Measurements from ENCODE around the gene GRAMD2A.

GRAMD2A gene

DNA sequence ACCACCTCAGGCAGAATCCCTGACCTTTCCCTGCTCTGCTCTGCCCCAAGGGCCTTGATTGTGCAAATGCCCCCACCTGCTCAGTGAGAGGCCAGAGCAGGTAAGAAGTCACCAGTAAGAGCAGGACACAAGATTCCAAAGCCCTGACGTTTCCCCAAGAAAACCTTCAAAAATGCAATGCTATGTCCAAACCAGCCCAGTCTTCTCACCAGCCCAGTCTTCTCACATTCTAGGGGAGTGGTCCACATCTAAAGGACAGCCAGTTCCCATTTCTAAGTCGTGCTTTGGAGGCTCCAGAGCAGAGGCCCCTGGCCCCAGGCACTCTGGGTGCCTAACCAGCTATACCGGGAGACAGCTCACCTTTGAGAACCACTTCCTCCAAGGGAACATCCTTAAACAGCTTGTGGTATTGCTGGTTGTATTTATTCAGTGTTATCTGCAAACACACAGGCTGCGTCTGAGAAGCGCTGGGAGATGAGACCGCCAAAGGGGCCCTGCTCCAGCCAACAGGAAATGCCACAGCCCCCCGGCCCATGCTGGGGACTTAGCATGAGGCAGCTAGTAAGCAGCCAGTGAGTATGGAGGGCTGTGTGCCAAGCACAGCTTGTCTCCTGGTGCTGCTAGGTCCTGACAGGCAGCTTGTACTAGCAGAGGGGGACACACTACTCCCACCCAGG, 29.3 kb downstream of the GRAMD2A start:
- DNase-seq (ENCODE audit: low read depth): peak; percentile 38

DNA sequence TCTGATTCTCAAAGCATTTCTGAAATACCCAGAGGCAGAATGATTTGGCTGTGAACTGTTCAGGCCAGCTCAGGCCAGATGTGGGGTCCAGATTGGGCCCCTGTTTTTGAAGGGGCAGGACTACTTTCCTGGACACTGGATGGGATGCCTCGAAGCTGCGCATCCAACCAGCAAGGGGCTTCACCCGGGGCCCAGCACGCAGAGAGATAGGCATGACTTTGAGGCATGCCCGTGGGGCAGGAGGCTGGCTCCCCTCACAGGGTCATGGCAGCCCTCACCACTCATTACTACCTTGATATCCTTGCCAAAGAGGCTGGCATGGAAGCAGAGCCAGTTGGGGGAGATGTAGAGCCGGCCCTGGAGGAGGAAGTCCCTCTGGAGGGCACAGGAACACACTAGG, 30.1 kb downstream of the GRAMD2A start:
- no peak for DNase-seq (ENCODE audit: low read depth)

DNA sequence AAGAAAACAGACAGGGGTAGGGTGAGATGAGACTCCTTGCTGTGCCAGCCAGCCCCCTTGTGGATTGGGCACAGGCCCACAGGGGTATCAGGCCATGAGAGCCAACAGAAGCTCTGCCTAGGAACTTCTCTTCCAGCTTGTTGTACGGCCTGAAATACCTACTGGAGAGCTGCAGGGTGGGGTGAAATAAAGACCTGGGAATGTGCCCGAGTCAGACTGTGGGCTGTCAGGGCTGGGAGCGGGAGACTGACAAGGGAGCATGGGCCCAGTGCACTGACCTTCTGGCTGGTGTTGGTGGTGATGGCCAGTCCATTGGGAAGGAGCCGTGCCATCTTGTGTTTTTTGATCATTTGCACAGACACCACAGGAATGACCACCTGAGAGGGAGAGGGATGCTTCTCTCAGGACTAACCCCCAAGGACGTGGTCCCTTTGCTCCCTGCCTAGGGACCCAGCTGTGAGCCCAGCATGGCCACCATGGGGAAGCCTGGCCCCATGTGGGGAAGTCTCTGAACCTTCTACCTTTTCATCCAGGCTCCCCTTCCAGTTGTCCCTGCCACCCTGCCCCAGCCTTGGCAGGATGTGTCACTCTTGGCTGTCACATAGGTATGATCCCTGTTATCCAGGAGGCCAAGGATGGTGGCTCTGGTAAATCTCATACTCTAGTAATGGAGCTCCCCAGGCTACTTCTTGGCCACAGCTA, 30.7 kb downstream of the GRAMD2A start:
- no peak for DNase-seq (ENCODE audit: low read depth)

DNA sequence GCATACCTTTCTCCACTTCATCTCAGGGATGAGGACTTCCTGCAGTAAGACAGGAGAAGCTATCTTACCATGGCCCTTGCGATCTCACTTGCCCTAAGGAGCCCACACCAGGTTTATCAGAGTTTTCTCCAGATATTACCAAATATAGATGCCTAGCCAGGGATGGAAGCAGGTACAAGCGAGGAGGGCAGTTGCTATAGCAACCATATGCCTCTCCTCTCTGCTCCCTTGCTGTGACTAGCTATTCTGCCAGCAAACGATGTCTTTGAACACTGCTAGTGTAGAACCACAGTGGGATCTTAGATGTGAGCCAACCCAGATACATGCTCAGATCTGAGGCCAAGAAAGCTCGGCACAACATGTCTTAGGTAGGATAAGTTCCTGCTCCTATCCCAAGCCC, 33.9 kb downstream of the GRAMD2A start:
- no peak for DNase-seq (ENCODE audit: low read depth)

DNA sequence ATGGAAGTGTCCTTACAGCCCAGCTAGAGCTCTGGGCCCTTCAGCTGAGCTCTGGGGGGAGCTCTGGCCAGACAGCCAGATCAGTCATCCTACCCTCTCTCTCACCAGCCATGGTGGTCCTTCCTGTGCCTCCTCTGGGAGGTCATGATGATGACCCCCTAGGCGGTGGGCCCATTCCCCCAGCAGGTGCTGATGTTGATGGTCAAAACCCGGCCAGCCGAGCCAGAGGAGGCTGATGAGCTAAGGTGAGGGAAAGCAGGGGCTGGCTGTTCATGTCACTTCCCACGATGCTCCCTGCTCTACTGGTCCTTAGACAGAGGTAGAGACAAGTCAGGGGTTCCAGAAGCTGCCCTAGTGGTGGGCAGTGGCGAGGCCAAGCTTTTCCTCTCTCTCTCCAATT, 35.0 kb downstream of the GRAMD2A start:
- no peak for DNase-seq (ENCODE audit: low read depth)

DNA sequence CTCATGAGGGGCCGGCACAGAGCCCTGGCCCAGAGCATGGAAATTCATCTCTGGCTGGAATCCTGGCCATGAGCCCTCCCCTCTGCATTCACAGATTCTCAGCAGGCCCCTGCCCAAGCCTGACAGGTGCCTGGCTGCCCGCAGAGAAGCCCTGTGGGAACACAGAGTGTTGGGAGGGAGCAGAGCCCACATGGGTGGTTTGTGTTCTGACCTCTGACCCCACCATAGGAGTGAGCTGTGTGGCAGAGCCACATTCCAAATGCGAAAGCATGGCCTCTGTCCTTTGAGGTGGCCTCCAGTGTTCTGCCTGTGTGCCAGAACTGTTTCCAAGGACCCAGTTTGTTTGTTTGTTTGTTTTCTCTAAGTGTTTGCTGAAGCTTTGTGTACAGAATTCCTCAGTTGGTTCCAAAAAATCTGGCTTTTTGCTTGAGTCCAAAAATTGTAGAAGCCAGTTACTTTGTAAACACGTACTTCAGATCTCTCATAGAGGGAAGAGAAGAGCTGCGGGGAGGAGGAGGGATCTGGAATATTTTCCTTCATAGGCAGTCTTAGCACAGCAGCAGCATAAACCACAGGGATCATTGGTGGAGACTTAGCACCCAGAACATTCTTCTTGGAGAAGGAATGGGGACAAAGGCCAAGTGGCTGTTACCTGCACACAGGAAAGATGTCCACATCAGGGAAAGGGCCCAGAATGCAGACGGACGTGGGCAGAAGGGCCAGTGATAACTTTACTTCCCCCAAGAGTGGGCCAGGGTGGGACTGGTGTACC, 36.0 kb downstream of the GRAMD2A start:
- no peak for DNase-seq (ENCODE audit: low read depth)

DNA sequence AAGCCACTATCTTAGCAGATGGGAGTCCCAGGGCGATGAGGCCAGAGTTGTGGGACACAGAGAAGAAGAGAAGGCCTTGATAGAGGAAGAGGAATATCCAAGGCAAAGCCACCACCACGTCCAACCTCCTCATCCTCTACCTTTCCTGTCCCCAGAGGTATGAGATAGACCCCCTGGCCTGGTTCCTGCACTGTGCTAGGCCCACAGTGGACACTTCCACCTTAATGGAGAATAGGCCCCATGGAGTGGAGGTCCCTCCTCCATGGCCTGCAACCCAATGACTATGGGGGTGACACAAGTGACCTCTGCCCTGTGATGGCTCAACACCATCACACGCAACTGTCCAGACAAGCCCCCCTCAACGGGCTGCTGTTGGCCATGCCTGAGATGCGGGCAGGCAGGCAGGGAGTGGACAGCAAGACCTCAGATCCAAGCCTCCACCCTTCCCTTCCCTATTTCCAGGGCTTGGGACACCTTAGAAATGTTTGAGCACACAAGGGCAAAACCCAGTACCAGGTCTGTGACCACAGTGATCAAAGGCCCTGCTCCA, 36.8 kb downstream of the GRAMD2A start:
- no peak for DNase-seq (ENCODE audit: low read depth)

DNA sequence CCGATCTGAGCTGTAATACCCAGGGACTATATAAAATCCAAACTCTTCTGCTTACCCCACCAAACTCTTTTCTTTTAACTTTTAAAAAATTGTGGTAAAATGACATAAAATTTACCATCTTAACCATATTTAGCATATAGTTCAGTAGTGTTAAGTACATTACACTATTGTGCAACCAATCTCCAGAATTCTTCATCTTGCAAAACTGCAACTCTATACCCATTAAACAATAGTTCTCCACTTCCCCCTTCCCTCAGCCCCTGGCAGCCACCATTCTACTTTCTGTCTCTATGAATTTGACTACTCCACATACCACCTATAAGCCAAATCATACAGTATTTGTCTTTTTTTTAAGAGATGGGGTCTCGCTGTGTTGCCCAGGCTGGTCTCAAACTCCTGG, 40.7 kb downstream of the GRAMD2A start:
- no peak for DNase-seq (ENCODE audit: low read depth)

DNA sequence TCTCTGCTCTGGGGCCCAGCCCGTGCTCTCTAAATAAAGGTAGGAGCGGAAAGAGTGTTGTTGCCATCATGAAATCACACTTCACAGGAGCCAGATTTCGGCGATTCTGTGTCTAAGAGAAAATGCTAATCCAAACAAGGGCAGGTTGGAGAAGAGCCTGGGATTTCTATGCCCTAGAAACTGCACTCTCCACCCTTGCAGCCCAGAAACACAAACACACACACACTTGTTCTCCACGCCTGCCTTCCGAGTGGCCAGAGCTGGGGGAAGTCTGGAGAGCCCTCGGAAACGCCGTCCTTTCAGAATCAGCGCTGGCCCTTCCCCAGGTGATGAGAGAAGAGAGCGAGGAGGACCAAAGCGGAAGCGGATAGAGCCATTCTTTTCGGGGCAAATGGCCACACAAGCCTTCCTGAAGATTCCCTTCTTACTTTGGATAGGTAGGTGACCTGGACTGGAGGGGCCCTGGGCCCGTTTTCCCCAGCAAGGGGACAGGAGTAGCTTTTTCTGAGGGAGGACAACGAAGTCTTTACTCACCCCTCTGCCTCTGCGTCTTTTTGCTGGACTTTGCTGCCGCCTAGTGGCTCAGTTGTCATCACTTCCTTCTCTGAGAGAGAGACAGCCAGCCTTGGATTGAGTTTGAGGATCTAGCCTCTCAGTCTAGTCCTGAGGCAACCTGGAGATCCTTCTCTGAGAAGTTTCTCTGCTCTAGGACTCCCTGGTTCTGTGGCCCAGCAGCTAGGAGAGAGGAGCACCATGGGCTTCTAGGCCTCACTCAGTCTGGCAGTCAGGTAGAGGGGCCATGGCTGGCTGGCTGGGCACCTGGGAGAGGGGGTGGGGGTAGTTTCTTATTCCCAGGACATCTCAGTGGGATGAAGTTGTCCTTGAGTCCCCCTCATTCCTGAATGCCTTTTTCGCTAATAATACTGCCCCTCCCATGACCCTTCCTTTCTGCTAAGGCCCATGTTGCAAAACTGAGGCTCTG, 41.7 kb downstream of the GRAMD2A start:
- peak; percentile 65 for DNase-seq (ENCODE audit: low read depth)

DNA sequence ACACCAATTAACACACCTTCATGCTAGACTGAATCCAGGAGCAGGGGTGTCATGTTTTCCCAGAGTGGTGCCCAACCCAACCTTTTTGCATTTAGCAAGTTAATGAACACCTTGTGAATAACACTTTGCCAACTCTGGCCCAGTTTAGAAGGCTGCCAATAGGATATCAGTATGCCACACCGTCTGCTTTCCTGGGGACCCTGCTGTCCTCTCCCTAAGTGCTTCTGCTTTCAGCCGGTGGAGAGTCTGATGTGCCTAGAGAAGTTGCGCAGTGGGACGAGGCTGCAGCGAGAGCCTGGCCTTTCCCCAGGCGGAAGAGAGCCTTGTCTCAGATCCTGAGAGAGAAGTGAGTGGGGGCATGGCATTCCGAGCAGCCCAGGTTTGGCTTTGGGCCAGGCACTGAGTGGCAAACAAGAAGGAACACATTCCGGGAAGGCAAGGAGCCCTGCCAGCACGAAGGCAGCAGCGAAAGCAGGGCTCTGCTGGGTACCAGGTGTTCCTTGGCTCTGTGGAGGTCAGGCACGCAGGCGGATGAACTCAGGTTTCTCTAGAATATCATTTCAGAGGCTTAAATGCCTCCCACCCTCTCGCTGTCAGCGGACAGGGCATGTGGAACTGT, 42.5 kb downstream of the GRAMD2A start:
- DNase-seq (ENCODE audit: low read depth): peak; percentile 26

DNA sequence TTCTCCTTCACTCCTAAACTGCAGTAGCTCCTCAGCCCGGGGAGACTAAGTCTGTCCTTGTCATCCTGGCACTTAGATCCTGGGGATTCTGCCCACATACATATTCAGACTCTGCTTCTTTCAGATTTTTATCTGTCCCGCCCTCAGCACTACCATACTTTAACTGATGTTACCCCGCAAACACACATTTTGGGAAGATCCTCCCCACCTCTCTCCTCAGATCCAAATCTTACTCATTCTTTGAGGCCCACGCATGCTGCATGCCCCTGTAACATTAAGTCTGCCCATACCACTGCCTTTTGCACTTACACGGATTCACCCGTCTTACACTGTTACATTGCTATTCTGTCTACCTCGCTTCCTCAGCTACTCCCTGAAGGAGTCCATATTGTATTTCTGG, 43.3 kb downstream of the GRAMD2A start:
- DNase-seq (ENCODE audit: low read depth): no peak

DNA sequence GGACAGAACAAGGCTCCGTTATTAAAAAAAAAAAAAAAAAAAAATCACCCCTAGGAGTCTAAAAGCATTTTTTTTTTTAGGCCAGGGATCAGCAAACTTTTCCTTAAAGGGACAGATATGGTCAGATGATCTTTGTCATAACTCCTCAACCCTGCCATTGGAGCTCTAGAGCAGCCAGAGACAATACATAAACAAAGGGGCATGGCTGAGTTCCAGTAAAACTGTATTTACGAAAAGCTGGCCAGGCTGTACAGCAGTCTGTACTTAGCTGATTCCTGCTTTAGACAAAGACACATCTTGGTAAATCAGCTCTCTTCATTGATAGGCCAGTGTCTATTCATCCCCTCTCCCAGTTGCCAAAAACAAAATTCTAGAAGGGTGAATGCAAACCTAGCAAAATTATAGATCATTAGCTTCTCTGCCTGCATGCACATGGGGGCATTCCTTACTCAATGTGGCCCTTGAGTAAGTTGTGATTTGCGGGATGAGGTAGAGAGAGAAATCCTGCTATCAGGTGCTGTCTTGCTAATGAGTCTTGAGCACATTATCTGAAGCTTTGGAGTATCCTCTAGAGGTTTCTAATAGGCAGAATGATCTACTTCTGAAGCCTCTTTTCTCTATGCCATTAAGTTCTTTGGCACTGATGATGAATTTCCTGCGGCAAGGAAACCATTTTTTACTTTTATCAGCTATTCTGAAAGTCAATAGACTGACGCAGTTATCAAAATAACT, 44.2 kb downstream of the GRAMD2A start:
- no peak for DNase-seq (ENCODE audit: low read depth)

DNA sequence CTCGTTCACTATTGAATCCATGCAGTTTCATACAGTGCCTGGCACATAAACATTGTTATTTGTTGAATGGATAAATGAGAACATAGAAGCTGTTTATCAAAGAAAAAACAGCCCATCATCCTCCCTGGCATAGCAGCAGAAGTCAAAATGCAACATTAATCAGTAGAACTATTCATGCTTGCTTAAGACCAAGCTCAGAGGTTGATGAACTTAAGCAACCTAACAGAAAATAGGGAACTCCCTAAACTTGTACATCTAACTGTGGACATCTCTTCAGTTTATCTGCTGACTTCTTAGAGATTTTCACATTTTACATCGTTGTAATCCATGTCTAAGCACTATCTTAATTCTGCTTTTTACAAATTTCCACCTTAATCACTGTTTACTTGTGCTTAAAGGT, 50.2 kb downstream of the GRAMD2A start:
- DNase-seq (ENCODE audit: low read depth): peak; percentile 50

DNA sequence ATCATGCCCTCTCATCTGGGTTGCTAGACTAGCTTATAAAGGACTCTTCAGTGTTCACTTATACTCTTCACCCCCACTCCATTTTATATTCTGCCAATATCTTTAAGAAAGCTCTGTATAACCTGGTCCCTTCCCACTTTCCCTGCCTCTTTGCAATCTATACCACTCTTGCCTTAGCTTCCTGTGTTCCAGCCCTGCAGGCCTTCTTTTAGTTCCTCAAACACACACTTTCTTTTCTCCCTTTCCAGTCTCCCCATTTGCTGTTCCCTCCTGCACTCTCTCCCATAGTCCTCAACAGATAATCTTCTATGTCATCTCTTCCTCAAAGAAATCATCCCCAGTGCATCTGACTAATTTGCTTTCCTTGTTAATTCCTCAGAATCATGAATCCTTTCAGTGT, 50.7 kb downstream of the GRAMD2A start:
- DNase-seq (ENCODE audit: low read depth): no peak

DNA sequence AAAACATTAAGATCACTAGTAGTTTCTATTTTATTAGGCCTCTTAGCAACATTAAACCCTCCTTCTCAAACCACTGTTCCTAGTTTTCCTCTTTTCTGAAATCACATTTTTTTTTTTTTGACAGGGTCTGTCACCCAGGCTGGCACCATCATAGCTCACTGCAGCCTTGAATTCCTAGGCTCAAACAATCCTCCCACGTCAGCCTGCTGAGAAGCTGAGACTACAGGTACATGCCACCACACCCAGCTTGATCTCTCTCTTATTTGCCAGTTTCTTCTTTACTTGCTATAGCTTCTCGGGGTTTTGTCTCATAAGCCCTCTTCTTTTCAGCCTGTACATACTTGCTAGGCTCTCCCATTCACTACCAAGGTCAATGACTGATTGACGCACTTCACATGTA, 51.4 kb downstream of the GRAMD2A start:
- DNase-seq (ENCODE audit: low read depth): no peak

DNA sequence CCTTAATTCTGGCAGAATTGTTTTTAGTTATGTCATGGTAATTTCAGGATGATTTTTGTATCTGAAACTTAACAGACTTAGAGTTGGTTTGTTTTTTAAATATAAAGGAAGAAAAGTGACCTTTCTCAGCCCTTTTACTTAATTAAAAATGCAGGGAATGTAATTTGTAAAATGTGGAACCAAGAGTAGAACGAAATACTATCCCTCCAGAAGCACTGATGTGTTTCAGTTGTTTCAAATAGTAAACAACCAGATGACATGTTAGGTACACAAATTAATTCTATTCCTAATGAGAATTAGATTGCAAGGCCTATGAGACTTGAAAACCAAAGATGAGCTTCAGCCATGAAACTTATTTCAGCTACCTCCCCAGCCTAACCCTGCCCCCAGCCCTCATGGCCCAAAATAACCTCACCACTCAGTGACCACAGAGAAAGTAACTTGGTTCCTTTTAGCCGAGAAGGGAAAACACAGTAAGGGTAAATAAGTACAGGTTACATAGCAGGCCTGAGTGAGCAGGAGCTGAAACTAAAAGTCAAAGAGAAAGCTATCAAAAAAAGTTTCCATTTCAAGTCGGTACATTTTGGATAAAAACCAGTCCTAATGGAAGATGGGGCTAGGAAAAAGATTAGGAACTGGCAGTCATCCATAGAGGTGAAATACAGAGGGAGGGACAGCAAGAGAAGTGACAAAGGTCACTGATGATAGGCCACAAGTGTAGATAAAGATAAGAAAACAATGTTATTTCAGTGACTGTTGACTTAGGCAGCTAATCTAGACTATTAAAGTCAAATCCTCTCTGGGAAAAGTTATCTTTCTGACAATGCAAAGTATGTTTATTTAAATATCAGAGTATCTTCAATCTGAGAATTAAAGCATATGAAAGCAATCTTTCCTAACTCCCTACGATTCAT, 56.2 kb downstream of the GRAMD2A start:
- no peak for DNase-seq (ENCODE audit: low read depth)

DNA sequence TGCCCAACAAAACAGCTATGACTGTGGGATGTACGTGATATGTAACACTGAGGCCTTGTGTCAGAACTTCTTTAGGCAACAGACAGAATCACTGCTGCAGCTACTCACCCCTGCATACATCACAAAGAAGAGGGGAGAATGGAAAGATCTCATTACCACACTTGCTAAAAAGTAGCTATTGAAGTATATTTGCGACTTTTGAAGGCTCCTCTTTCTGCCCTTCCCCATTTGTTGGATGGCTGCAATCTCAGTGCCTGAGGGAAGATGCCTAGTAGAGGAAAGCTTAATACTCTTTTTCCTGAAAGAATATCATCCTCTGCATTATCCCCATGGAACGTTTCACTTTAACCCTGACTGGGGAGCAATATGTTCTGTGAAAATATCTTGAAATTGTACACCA, 57.5 kb downstream of the GRAMD2A start:
- no peak for DNase-seq (ENCODE audit: low read depth)

DNA sequence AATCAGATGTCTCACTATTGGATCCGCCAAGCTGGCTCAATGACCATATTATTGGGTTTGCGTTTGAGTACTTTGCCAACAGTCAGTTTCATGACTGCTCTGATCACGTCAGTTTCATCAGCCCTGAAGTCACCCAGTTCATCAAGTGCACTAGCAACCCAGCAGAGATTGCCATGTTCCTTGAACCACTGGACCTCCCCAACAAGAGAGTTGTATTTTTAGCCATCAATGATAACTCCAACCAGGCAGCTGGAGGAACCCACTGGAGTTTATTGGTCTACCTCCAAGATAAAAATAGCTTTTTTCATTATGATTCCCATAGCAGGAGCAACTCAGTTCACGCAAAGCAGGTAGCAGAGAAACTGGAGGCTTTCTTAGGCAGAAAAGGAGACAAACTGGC, 57.9 kb downstream of the GRAMD2A start:
- no peak for DNase-seq (ENCODE audit: low read depth)
